SKM-1 treated with dmso at 0.1 percent for 144 hours (cell line): ENCODE results near the gene KCTD15.

Experiments used
- DNase-seq: peaks from one replicate; lab custom pipeline; 2025; ENCODE audit not compliant: unreplicated experiment; lab: John Stamatoyannopoulos, UW

The KCTD15 gene

GRCh38 chr19:33771384-33772101 is 25.1 kb upstream of the KCTD15 start:
- peak; percentile 48 for DNase-seq

- no peak for DNase-seq
These were observed 24.4 kb upstream of the KCTD15 start for GRCh38 chr19:33772102-33772857.

DNA sequence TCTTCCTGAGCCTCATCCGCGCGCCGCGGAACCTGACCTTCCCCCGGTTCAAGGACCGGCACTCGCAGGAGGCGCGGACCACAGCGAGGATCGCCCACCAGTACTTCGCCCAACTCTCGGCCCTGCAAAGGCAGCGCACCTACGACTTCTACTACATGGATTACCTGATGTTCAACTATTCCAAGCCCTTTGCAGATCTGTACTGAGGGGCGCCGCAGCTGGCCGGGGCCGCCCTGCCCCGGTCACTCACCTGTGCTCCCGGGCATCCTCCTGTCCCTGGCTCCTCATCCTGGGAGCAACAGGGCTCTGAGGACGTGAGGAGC is 23.9 kb upstream of the KCTD15 start:
- DNase-seq: no peak

- DNase-seq: no peak
These were observed 22.7 kb upstream of the KCTD15 start for GRCh38 chr19:33773704-33774624.

GRCh38 chr19:33774751-33775150 is 21.9 kb upstream of the KCTD15 start:
- DNase-seq: no peak

DNA sequence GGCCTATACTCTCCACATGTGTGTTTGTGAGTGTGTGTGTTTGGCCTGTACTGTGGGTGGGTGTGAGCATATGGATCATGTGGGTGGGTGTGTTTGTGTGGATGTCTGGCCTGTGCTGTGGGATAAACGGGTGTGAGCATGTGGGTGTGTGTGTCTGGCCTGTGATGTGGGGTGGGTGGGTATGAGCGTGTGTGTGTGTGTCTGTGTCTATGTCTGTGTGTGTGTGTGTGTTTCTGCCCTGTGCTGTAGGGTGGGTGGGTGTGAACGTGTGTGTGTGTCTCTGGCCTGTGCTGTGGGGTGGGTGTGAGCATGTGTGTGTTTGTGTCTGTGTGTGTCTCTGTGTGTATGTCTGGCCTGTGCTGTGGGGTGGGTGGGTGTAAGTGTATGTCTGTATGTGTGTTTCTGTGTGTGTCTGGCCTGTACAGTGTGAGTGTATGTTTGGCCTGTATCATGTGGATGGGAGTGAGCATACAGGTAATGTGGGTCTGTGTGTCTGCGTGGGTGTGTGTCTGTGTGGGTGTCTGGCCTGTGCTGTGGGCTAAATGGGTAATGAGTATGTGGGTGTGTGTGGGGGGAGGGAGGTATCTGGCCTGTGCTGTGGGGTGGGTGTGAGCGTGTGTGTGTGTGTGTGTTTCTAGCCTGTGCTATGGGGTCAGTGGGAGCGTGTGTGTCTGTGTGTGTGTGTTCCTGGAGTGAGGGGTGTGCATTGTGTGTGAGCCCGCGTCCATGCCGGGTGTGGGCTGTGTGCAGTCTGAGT is 20.8 kb upstream of the KCTD15 start:
- no peak for DNase-seq

DNA sequence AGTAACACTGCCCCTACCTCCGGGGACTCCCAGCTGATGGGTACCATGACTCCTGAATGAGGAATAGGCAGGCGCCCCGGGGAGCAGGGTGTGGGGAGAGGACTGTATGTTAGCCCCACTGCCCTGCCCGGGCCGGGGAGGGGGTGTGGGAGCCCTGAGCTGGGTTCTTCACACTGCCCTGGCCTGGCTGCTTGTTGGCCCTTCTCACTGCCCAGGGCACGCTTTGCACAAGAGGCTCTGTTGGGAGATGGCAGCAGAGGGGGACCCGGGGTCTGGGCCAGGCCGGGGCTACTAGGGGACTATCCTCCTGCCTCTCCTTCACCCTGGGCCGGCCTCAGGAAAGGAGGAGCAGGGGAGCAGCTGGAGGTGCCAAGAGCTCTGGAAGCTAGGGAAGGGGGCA is 19.3 kb upstream of the KCTD15 start:
- no peak for DNase-seq

DNA sequence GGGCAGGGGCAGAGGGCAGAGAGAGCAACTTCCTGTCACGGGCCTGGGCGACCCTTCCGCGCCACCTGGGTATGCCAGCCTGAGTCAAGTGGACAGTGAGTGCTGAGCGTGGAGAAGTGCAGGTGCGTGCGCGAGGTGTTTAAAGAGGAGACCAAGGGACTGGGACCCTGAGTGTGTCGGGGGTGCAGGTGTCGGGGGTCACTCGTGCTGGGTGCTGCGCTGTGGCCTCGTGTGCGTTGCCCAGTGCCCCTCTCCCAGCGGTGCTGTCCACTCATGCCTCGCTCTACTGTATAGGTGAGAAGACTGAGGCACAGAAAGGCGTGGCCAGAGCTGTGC is 18.9 kb upstream of the KCTD15 start:
- DNase-seq: no peak

DNA sequence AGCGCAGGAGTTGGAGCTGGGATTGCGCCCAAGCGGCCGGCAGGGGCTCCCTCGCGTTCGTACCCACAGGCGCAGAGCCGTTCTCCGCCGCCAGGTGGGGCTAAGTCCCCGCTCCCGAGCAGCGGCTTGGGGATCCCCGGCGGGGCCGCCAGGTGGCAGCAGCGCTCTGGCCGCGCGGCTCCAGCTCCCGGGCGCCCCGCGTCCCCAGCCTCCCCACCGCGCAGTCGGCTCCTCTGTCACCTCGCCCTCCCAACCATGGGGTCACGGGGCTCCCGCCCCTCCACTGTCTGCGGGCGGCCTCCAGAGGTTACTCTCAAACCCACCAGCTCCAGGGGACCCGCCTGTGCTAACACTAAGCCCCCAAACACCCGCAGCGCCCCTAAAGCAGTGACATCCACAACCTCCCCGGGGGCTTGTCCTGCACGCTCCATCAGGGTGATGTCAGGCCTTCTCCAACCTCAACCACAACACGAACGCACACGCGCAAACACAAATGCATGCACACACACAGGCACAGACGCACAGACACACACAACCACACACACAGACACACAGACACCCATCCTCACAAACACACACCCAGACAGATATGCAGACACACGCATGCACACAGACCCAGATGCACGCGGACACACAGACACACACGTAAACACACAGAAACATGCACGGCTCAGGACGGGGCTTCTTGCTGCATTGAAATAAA is 18.4 kb upstream of the KCTD15 start:
- peak; percentile 71 for DNase-seq

DNA sequence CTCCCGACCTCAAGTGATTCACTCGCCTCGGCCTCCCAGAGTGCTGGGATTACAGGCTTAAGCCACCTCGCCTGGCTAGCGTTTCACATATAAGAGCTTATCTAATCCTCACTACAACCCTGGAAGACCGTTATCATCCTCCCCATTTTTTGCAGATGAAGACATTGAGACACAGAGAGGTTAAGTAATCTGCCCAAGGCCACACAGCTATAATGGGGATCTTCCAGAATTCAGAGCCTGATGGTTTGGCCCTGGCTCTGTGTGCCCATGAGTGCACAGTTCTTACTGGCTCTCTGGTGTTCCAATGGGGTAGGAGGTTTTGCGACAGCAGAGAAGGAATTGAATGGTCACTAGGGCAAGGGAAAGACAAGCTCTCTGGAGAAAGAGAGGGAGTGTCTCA is 16.8 kb upstream of the KCTD15 start:
- DNase-seq: no peak

- no peak for DNase-seq
These were observed 16.4 kb upstream of the KCTD15 start for GRCh38 chr19:33780251-33780650.

DNA sequence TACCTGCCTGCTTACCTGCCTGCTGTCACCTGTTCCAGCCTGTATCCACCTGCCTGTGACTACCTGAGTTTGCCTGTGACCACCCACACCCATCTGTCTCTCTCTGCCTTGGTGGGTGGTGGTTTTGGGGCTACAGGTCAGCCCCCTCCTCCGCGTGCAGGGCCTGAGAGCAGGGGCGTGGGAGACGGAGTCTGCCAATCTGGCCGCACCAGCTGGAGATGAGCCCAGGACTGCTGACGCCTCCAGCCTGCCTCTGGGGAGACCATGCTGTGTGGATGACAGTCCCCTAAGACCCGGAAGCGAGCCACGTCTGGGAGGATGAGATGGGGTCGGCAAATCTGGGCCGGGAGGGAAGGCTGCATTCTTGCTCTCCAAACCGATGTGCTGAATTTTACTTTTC is 15.9 kb upstream of the KCTD15 start:
- DNase-seq: no peak

- DNase-seq: no peak
These were observed 15.2 kb upstream of the KCTD15 start for GRCh38 chr19:33781415-33781935.

- no peak for DNase-seq
These were observed 14.7 kb upstream of the KCTD15 start for GRCh38 chr19:33781996-33782395.

GRCh38 chr19:33784432-33784831 is 12.2 kb upstream of the KCTD15 start:
- no peak for DNase-seq

- no peak for DNase-seq
These were observed 10.9 kb upstream of the KCTD15 start for GRCh38 chr19:33785795-33786194.

- DNase-seq: no peak
These were observed 8.0 kb upstream of the KCTD15 start for GRCh38 chr19:33788676-33789075.

- DNase-seq: no peak
These were observed 7.3 kb upstream of the KCTD15 start for GRCh38 chr19:33789344-33789743.

DNA sequence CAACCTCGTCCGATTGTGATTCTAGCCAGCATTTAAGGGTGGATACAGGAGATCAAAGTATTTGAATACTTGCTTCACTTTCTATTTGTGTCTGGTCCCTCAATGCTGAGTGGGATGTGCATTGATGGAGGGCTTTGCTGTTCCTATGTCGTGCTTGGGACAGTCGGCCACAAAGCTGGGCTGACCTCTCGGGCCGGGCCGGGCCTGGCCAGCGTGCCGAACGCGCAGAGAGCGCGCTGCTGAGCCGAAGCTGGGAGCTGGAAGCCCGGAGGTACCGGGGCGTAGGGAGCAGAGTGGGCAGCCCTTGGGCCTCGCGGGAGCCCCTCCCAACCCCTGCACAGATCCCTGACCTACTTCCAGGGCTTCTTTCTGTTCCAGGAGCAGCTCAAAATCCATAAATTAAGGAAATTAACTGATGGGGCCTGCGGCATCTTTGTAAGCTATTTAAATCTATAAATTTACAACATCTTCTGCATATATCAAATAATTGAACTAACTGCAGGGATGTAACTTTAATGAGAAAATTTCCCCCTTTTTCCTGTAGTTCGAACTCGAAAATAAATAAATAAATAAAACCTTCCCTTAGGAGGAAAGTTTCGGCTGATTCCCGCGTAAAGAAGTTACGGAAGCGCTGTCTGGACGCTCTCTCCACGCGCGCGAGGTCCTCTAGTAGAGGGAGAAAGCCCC is 1.8 kb upstream of the KCTD15 start:
- peak; percentile 51 for DNase-seq
